ENCODE results near the gene METTL16.

Gene METTL16

GRCh38 chr17:2368359-2368758 lies 143.3 kb downstream of the METTL16 start:
- Histone ChIP-seq H3K36me3 (ENCODE audit: insufficient read depth, low read length) (peaks cover 18% of the 10 kb centered on the region; the same call in 1 of the 2 replicates), H3K9ac (ENCODE audit: low read length) (no peak overlapping the region), H4K20me1 (ENCODE audit: insufficient read depth, low read length) (no peaks in the 10 kb centered on the region), H3K4me1 (ENCODE audit: insufficient read depth, low read length, severe bottlenecking) (no peaks in the 10 kb centered on the region), H3K9me2 (ENCODE audit: low read depth, low read length) (no peaks in the 10 kb centered on the region), H3F3A (ENCODE audit: insufficient read depth, low read length) (no peaks in the 10 kb centered on the region), H2AFZ (ENCODE audit: low read length) (no peak overlapping the region), H3K4me2 (ENCODE audit: low read length) (no peak overlapping the region), H3K27me3 (ENCODE audit: insufficient read depth, low read length) (no peaks in the 10 kb centered on the region), H3K4me3 (ENCODE audit: low read depth, low read length, poor library complexity, severe bottlenecking) (no peak overlapping the region), H3K27ac (ENCODE audit: low read depth, low read length, poor library complexity, severe bottlenecking) (no peak overlapping the region), H3K79me2 (ENCODE audit: insufficient read depth, low read length) (no peaks in the 10 kb centered on the region), H3K9me3 (ENCODE audit: low read length) (no peaks in the 10 kb centered on the region)
- TF ChIP-seq CTCF (IDR thresholded peaks at IDR 0.05; ENCODE audit: low read length) (no peak), EZH2 (IDR thresholded peaks at IDR 0.05; ENCODE audit: borderline replicate concordance, low read length) (no peak)

- Histone ChIP-seq H3K4me2 (ENCODE audit: low read length) (no peak overlapping the region), H3K4me3 (ENCODE audit: low read depth, low read length, poor library complexity, severe bottlenecking) (no peak overlapping the region), H3K79me2 (ENCODE audit: insufficient read depth, low read length) (no peaks in the 10 kb centered on the region), H3K9ac (ENCODE audit: low read length) (no peak overlapping the region), H3K4me1 (ENCODE audit: insufficient read depth, low read length, severe bottlenecking) (no peaks in the 10 kb centered on the region), H4K20me1 (ENCODE audit: insufficient read depth, low read length) (no peaks in the 10 kb centered on the region), H3K9me2 (ENCODE audit: low read depth, low read length) (no peaks in the 10 kb centered on the region), H3K36me3 (ENCODE audit: insufficient read depth, low read length) (peaks cover 20% of the 10 kb centered on the region; the same call in 1 of the 2 replicates), H3K9me3 (ENCODE audit: low read length) (no peaks in the 10 kb centered on the region), H3F3A (ENCODE audit: insufficient read depth, low read length) (no peaks in the 10 kb centered on the region), H3K27ac (ENCODE audit: low read depth, low read length, poor library complexity, severe bottlenecking) (no peak overlapping the region), H2AFZ (ENCODE audit: low read length) (no peak overlapping the region), H3K27me3 (ENCODE audit: insufficient read depth, low read length) (no peaks in the 10 kb centered on the region)
- TF ChIP-seq CTCF (IDR thresholded peaks at IDR 0.05; ENCODE audit: low read length), result peak; percentile 34; the same call in 1 of the 2 replicates
- no peak for TF ChIP-seq EZH2 (IDR thresholded peaks at IDR 0.05; ENCODE audit: borderline replicate concordance, low read length)
These were observed 144.8 kb downstream of the METTL16 start for GRCh38 chr17:2366747-2367494.

Data from OCI-LY1 (cell line).